GM19438 (cell line): ENCODE data around the gene RBM26.

Source experiments
- ATAC-seq: cut with Tn5 transposase; IDR thresholded peaks from one replicate; pipeline ENCODE4 v1.9.1; 2021; ENCODE audit warnings: low read depth; ENCODE audit not compliant: unreplicated experiment

Gene RBM26, protein sequence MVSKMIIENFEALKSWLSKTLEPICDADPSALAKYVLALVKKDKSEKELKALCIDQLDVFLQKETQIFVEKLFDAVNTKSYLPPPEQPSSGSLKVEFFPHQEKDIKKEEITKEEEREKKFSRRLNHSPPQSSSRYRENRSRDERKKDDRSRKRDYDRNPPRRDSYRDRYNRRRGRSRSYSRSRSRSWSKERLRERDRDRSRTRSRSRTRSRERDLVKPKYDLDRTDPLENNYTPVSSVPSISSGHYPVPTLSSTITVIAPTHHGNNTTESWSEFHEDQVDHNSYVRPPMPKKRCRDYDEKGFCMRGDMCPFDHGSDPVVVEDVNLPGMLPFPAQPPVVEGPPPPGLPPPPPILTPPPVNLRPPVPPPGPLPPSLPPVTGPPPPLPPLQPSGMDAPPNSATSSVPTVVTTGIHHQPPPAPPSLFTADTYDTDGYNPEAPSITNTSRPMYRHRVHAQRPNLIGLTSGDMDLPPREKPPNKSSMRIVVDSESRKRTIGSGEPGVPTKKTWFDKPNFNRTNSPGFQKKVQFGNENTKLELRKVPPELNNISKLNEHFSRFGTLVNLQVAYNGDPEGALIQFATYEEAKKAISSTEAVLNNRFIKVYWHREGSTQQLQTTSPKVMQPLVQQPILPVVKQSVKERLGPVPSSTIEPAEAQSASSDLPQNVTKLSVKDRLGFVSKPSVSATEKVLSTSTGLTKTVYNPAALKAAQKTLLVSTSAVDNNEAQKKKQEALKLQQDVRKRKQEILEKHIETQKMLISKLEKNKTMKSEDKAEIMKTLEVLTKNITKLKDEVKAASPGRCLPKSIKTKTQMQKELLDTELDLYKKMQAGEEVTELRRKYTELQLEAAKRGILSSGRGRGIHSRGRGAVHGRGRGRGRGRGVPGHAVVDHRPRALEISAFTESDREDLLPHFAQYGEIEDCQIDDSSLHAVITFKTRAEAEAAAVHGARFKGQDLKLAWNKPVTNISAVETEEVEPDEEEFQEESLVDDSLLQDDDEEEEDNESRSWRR

DNA sequence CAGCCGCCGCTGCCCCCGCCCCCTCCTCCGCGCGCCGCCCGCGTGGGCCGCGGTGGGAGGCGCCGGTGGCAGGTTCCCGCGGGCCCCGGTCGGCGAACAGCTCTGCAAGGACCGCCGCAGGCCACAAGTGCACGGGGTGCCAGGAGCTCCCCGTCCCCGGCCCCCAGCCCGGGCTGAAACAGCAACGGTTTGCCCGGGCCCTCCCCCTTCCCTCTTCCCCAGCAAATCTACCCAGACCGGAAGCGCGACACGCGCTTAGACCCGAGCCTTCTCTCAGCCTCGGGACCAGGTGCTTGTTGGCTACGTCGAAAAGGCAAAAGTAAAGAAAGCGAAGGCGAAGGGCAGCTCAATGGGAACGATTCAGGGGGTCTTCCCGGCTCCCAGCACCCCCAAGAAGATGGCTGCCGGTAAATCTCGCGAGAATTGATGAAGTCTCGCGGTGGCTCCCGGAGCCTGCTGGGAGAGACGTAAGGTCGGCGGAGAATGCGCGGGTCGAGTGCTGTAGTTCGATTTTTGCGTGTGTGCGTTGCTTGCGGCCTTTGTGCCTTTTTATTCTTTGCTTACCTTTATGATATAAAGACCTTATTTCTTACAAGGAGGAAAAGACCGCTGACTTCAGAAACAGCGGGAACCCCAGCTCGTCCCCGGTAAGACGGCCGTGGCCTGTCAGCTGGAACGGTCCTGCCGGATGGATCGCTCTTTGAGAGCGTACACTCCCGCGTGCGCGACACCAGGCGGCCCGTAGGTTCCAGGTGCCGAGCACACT, at the start of gene RBM26:
Gene RBM26, minus strand, starts transcription at position 425 of the 766 bp plus-strand sequence. CDS start 481 bp downstream, outside the sequence.
- ATAC-seq: peak; percentile 87

DNA sequence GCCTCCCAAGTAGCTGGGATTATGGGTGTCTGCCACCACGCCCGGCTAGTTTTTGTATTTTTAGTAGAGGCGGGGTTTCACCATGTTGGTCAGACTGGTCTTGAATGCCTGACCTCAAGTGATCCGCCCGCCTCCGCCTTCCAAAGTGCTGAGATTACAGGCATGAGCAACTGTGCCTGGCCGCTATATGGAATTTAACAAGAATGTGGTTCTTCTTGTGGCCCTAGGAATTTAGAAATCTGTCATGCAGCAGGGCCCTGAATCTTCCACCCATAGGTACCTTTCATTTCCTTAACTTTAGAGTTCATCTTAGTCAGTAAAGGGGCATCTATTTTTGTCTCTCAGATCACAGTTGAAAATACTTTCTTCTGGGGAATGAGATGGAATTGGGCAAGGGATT, 49.3 kb upstream of the RBM26 start:
- no peak for ATAC-seq

DNA sequence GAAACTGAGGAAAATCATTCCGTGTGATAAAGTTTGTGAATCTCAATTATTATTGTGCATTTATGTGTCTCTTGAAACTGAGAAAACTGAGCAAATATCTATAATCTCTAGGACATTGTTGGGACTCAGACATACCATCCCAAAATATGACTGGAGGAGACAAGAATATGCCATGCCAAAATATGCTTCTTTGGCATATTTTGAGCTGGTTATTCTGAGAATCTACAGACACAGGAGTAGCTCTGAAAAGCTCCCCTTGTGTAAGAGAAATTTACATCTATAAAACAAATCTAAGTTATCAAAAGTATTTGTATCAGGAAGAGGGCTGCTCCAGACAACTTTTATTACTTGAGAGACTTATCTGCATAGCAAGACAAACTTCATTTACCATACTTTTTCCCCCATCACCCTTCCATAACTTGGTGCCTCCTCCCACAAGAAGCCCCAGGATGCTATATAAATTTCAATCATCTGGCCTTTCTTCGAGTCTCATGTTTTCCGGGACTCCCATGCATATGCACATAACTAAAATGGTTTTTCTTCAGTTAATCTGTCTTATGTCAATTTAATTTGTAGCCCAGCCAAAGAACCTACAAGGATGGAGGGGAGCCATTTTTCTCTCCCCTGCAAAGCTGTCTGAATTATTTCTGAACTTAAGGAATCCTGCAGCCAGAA, 46.3 kb upstream of the RBM26 start:
- ATAC-seq: no peak

DNA sequence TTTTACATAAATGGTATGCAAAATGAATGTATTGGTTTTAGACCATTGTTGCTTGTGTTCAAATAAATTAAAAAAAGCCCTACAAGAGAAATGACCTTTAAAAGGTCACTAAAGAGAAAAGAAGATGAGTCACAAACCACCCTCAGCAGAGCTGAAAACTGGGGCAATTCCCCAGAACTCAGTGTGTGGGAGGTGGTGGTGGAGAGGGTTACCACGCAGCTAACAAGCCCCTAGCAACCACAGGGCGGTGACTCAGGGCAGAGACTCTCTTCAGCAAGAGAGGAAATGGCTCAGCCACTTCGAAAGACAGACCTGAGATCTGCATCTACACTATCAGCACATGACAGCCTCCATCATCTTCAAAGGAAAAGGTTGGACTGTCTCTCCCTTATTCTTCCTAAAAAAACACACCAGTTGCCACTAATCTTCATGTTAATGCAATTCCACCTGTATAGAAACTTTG, 45.5 kb upstream of the RBM26 start:
- ATAC-seq: peak; percentile 96

DNA sequence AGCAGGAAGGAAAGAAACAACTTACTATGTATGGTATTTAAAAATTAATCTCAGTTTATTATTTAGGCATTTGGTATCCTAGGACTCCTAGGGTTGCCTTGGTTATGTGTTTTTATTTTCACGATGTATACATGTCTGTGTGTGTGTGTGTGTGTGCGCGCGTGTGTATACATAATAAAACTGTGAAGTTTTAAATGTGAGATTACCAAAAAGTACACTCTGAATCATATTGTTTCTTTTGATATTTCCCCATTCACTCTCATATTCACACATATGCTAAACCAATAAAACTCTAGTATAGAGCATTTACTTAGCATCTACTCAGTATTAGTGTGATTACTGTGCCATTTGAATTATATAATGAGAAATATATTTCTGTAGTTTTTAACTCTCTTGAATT, 44.1 kb upstream of the RBM26 start:
- ATAC-seq: no peak

DNA sequence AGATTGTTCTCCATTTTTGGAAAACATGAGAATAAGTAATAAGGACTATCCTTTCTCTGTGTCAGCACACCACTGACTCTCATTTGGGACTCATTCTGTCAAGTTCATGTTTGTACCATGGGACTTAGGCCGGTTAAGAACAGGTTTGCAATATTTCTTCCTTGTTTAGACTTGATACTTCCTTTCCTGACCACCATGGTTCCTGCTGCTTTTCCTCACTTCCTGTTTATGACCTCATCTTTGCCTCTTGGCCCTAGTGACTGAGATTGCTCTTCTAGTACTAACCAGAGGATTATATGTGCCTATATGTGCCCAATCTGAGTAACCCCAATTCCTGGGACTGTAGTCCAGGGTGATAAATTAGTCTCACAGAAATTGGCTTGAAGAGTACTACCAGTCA, 42.4 kb upstream of the RBM26 start:
- peak; percentile 48 for ATAC-seq

DNA sequence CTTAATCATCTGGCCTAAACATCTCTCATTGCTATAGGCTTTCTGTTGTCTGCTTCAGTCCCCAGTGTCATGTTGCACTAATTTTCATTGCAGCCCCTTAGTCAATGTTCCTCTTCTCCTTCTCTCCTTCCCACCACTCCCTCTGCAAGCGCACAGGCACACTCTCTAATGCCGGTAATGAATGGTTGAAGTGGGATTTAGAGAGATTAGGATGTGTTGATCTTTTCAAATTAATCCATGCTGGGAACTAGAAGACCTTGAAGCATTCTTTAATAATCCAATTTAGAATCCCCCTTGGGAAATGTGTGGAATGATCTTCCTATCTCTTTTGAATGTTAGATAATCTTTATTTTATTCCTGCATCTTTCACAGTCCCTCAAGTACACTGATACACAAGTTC, 41.7 kb upstream of the RBM26 start:
- ATAC-seq: no peak

DNA sequence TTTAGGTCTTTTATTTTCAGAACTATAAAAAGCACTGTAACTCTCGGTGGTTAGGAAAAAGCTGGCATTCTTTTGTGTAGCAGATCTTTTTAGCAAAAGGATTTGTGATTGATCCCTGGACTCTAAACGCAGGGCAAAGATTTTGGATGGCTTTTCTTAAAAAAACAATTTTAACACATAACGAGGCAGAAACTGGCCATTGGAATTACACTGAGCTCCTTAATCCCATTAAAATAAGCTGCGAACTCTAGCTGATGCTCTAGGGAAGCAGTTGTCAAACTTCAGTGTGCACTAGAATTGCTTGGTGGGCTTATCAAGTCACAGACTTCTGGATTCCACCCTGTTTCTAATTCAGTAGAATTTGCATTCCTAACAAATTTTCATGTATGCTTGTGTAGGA, 41.1 kb upstream of the RBM26 start:
- ATAC-seq: no peak

DNA sequence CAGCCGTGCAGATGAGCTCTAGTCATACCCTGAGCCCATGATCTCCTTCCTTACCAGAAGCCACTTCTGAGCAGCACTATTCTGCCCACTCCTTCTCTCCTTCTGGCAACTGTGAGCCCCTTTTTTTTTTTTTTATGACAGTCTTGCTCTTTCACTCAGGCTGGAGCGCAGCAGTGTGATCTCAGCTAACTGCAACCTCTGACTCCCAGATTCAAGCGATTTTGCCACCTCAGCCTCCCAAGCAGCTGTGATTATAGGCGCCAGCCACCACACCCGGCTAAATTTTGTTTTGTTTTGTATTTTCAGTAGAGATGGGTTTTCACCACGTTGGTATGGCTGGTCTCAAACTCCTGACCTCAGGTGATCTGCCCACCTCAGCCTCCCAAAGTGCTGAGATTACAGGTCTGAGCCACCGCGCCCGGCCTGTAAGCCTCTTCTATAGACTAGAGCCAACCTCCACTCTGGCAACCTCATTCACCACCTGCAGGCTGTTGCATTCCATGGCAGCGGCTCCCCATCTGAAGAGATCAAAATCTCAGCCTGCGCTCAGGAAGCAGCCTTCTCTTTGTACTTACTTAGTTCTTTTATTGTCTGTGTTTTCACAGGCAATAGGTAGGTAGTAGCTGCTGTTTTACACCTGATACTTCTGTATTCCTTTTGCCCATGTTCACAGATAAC, 40.1 kb upstream of the RBM26 start:
- no peak for ATAC-seq

DNA sequence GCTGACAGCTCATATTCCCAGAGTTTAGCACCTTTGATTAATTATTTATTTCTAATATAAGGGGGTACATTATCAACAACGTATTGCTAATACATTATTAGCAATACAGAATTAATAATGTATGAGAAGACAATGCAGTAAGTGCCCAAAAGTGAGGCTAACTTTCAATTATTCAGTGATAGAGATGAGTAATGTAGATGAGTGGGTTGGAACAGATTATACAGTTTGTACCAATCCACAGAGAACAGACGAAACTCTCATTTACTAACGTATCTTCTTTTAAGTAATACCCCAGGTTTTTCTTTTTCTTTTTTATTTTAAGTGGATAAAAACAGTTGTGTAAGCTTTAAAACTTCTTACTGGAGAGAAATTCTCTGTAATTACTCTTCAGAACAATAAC, 36.7 kb upstream of the RBM26 start:
- ATAC-seq: no peak

DNA sequence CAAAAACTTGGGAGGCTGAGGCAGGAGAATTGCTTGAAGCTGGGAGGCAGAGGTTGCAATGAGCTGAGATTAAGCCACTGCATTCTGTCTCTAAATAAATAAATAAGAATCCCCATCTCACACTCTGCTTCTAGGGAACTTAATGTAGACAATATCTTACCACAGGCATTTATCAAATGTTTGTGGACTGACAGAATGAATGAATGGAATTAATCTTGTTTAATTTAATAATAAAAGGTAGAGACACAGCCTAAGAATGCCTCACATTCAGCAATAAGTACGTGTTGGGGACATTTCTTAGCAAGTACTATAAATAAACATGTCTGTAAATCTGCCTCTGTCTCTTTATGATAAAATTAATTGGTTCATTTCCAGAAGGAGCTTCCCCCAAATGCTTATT, 36.2 kb upstream of the RBM26 start:
- no peak for ATAC-seq

DNA sequence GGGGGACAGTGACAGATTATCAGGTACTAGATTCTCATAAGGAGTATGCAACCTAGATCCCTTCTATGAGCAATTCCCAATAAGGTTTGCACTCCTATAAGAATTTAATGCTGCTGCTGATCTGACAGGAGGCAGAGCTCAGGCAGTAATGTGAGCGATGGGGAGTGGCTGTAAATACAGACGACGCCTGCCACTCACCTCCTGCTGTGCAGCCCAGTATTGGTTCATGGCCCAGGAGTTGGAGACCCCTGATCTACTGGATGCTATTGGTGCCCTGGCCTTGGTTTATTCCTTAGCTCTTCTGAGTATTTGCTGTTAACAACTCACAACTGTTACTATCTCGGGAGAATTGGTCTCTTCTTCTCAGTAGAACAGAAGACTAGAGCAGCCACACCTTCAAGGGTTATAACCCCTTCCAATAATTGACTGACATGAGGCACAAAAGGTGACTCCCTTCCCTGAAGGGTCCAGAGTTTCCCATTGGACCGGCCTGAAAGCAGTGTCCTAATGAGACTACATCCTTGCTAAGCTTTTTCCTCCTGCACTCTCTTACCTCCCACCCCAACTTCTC, 35.0 kb upstream of the RBM26 start:
- ATAC-seq: no peak

DNA sequence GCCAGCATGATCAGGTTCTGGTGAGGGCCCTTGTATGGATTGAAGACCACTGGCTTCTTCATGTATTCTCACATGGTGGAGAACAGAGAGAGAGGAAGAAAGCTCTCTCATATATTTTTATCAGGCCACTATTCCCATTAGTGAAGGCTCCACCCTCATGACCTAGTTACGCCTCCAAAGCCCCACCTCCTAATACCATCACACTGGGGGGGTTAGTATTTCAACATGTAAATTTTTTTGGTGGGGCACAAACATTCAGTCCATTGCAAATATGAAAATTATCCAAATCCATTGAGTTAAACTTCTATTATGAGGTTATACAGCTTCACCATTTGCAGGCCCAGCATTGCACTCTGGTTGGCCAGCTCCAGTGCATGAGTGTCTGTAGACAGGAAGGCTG, 33.2 kb upstream of the RBM26 start:
- no peak for ATAC-seq

DNA sequence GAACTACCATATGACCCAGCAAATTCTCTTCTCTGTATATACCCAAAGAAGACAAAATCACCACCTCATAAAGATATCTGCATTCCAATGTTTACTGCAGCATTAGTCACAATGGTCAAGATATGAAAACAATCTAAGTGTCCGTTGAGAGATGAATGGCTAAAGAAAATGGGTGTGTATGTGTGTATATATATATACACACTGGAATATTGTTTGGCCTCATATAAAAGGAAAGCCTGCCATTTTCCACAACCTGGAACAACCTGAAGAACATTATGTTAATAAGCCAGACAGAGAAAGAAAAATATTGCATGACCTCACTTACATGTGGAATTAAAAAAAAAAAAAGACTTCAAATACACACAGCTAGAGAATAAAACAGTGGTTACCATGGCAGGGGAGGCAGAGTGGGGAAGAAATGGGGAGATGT, 29.5 kb upstream of the RBM26 start:
- ATAC-seq: no peak

DNA sequence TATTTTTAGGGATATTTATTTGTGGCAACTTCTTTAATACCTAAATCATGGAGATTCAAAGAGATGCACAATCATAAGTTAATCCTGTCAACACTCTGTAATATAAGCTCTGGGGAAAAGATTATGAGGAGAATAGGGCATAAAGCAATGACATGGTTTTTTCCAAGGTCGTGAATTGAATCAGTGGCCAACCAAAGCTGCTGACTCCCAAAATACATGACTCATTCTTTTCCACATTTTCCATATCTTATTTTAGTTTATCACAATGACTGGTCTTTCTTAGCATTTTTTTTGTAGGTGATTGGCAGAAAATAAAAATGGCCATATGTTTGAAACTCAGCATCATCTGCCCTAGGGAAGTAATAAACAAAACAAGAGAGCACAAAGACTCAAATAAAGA, 28.5 kb upstream of the RBM26 start:
- ATAC-seq: no peak

DNA sequence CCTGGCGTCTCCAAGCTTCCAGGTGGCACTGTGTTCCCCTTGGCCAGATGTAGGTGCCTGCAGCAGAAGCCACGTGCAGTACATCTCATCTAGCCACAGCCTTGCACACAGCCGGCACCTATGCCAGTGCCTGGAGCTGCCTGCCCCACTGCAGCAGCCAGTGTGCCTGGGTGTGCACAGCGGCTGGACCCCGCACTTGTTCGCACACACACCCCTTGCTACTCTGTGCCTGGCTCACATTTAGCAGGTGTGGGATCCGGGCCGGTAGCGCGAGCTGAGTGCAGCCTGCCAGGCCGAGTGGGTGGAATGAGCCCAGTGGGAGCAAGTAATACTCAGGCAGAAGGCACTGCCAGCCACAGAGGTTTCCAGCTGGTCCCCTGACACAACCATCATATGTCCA, 26.9 kb upstream of the RBM26 start:
- ATAC-seq: no peak

DNA sequence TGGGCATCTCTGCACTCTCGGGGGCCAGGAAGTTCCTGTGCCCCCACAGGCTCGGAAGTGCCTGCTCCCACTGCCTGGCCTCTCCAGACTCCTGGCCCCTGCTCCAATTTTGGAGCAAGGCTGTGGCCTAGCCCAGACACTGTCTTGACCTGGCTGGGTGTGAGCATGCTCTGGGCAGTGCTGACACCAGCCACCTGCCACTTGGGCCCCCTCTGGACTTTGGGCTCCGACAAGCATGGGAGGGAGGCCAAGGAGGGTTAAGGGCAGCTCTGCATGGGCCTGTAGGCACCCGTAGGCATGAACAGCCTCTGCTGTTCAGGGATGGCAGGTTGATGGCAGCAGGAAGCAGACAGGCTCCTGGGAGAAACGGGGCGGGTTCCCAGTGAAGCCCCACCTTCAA, 26.0 kb upstream of the RBM26 start:
- no peak for ATAC-seq

DNA sequence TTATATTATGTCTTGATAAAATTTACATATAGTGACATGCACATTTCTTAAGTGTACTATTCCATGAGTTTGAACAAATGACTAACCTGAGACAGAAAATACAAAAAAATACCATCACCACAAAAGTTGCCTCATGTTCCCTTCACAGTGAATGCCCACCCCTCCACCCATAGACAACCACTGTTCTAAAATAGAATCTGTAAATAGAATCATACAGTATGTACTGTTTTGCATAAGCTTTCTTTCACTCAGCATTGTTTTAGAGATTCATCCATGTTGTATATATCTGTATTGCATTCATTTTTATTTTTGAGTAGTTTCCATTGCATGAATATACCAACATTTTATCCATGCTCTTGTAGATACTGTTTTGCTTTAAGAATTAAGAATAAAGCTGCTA, 23.3 kb upstream of the RBM26 start:
- no peak for ATAC-seq

DNA sequence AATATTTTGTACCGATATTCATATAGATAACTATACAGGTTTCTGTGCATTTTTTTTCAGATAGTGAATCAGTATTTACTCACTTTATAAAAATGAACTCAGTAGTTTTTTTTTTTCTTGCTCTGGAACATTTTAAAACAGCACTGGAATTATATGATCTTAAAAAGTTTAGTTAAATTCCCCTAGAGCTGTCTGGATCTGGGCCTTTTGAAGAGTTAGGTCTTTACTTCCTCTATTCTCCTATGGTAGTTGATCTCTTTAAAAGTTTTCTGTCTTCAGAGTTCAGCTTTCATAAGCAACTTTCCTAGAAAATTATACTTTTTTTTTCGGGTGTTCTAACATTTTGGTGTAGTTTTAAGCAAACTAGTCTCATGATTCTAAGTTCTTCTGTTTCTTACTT, 21.8 kb upstream of the RBM26 start:
- no peak for ATAC-seq
